ENCODE data around the gene A1BG.

Gene A1BG

GRCh38 chr19:58326501-58326913, 26.8 kb downstream of the A1BG start:
- Histone ChIP-seq H2BK5ac (ENCODE audit: low read length) (no peak overlapping the region), H2BK15ac (ENCODE audit: low read length) (no peak overlapping the region), H3K27me3 (ENCODE audit: control insufficient read depth in 3 of 3, insufficient read depth in 3 of 3, low read depth in 1 of 3, low read length in 3 of 3) (no peaks in the 10 kb centered on the region), H4K8ac (ENCODE audit: low read depth, low read length) (no peak overlapping the region), H3K27ac (replicated peaks; ENCODE audit: low read length) (no peak overlapping the region), H2BK12ac (ENCODE audit: low read length) (peak overlapping the region; percentile 91), H3K36me3 (replicated peaks in 1 of 2; ENCODE audit: control insufficient read depth in 2 of 2, insufficient read depth in 2 of 2, low read length in 2 of 2) (peaks cover 4 to 24% of the 10 kb centered on the region in 2 donors), H3K18ac (ENCODE audit: low read length) (peak overlapping the region; percentile 89), H3K9me3 (replicated peaks in 1 of 2; ENCODE audit: control insufficient read depth in 2 of 2, insufficient read depth in 1 of 2, low read depth in 1 of 2, low read length in 2 of 2) (no peaks in the 10 kb centered on the region), H2BK120ac (ENCODE audit: low read depth, low read length) (peak overlapping the region; percentile 38), H3K79me1 (ENCODE audit: low read depth, low read length) (peaks cover 7% of the 10 kb centered on the region), H3K4ac (ENCODE audit: low read length) (peak overlapping the region; percentile 61), H3K4me3 (ENCODE audit: low read length in 2 of 2) (peak overlapping the region; percentile 74 to 97), H3K4me2 (ENCODE audit: insufficient read depth, low read length, poor library complexity, severe bottlenecking) (peak overlapping the region; percentile 95), H3K14ac (ENCODE audit: low read length) (peak overlapping the region; percentile 95), H2AFZ (ENCODE audit: low read length) (peak overlapping the region; percentile 97), H4K91ac (ENCODE audit: low read depth, low read length, poor library complexity) (no peak overlapping the region), H3K4me1 (ENCODE audit: control insufficient read depth in 2 of 2, insufficient read depth in 1 of 2, low read depth in 1 of 2, low read length in 2 of 2) (peaks cover 5 to 8% of the 10 kb centered on the region in 2 donors), H3K9ac (ENCODE audit: low read depth, low read length, poor library complexity) (peak overlapping the region; percentile 100), H2AK5ac (ENCODE audit: low read depth, low read length) (peak overlapping the region; percentile 86), H3K23ac (ENCODE audit: low read depth, low read length, poor library complexity) (peak overlapping the region; percentile 70)
- DNase-seq (ENCODE audit: low spot score): no peak
- no CpG with 5 or more reads among the region's 9 CpGs for WGBS, 2 donors (ENCODE audit: extremely low coverage in 2 of 2, insufficient read length in 2 of 2, insufficient replicate concordance in 1 of 2)

GRCh38 chr19:58325311-58326022, 27.8 kb downstream of the A1BG start:
- DNase-seq (ENCODE audit: low spot score): no peak
- H4K91ac ChIP-seq (ENCODE audit: low read depth, low read length, poor library complexity): no peak overlapping the region
- no peak overlapping the region for H3K18ac ChIP-seq (ENCODE audit: low read length)
- no CpG with 5 or more reads among the region's 6 CpGs for WGBS, 2 donors (ENCODE audit: extremely low coverage in 2 of 2, insufficient read length in 2 of 2, insufficient replicate concordance in 1 of 2)
- no peaks in the 10 kb centered on the region for H3K27me3 ChIP-seq (ENCODE audit: control insufficient read depth in 3 of 3, insufficient read depth in 3 of 3, low read depth in 1 of 3, low read length in 3 of 3)
- no peak overlapping the region for H2BK120ac ChIP-seq (ENCODE audit: low read depth, low read length)
- H3K4ac ChIP-seq (ENCODE audit: low read length): no peak overlapping the region
- H4K8ac ChIP-seq (ENCODE audit: low read depth, low read length): no peak overlapping the region
- no peaks in the 10 kb centered on the region for H3K9me3 ChIP-seq (replicated peaks in 1 of 2; ENCODE audit: control insufficient read depth in 2 of 2, insufficient read depth in 1 of 2, low read depth in 1 of 2, low read length in 2 of 2)
- H3K27ac ChIP-seq (replicated peaks; ENCODE audit: low read length): no peak overlapping the region
- H3K23ac ChIP-seq (ENCODE audit: low read depth, low read length, poor library complexity): no peak overlapping the region
- H2AK5ac ChIP-seq (ENCODE audit: low read depth, low read length): no peak overlapping the region
- H2AFZ ChIP-seq (ENCODE audit: low read length): no peak overlapping the region
- H3K9ac ChIP-seq (ENCODE audit: low read depth, low read length, poor library complexity): no peak overlapping the region
- peak overlapping the region; percentile 95 for H3K4me2 ChIP-seq (ENCODE audit: insufficient read depth, low read length, poor library complexity, severe bottlenecking)
- peaks cover 4 to 25% of the 10 kb centered on the region in 2 donors for H3K36me3 ChIP-seq (replicated peaks in 1 of 2; ENCODE audit: control insufficient read depth in 2 of 2, insufficient read depth in 2 of 2, low read length in 2 of 2)
- H3K79me1 ChIP-seq (ENCODE audit: low read depth, low read length): peaks cover 7% of the 10 kb centered on the region
- peaks cover 5 to 8% of the 10 kb centered on the region in 2 donors for H3K4me1 ChIP-seq (ENCODE audit: control insufficient read depth in 2 of 2, insufficient read depth in 1 of 2, low read depth in 1 of 2, low read length in 2 of 2)
- H3K14ac ChIP-seq (ENCODE audit: low read length): no peak overlapping the region
- H2BK5ac ChIP-seq (ENCODE audit: low read length): no peak overlapping the region
- H3K4me3 ChIP-seq (ENCODE audit: low read length in 2 of 2): peak overlapping the region in 1 of 2 donors; percentile 74
- no peak overlapping the region for H2BK12ac ChIP-seq (ENCODE audit: low read length)
- no peak overlapping the region for H2BK15ac ChIP-seq (ENCODE audit: low read length)

- no peaks in the 10 kb centered on the region for H3K9me3 ChIP-seq (replicated peaks in 1 of 2; ENCODE audit: control insufficient read depth in 2 of 2, insufficient read depth in 1 of 2, low read depth in 1 of 2, low read length in 2 of 2)
- no peak overlapping the region for H3K18ac ChIP-seq (ENCODE audit: low read length)
- no peak overlapping the region for H2AK5ac ChIP-seq (ENCODE audit: low read depth, low read length)
- WGBS, 2 donors (ENCODE audit: extremely low coverage in 2 of 2, insufficient read length in 2 of 2, insufficient replicate concordance in 1 of 2): no CpG with 5 or more reads among the region's 10 CpGs
- H3K4me1 ChIP-seq (ENCODE audit: control insufficient read depth in 2 of 2, insufficient read depth in 1 of 2, low read depth in 1 of 2, low read length in 2 of 2): no peaks in the 10 kb centered on the region
- no peak overlapping the region for H2BK15ac ChIP-seq (ENCODE audit: low read length)
- H2BK120ac ChIP-seq (ENCODE audit: low read depth, low read length): no peak overlapping the region
- H2BK5ac ChIP-seq (ENCODE audit: low read length): no peak overlapping the region
- H4K91ac ChIP-seq (ENCODE audit: low read depth, low read length, poor library complexity): no peak overlapping the region
- H3K14ac ChIP-seq (ENCODE audit: low read length): no peak overlapping the region
- no peak overlapping the region for H4K8ac ChIP-seq (ENCODE audit: low read depth, low read length)
- H3K4me2 ChIP-seq (ENCODE audit: insufficient read depth, low read length, poor library complexity, severe bottlenecking): no peak overlapping the region
- no peak overlapping the region for H2AFZ ChIP-seq (ENCODE audit: low read length)
- no peak for DNase-seq (ENCODE audit: low spot score)
- no peaks in the 10 kb centered on the region for H3K27me3 ChIP-seq (ENCODE audit: control insufficient read depth in 3 of 3, insufficient read depth in 3 of 3, low read depth in 1 of 3, low read length in 3 of 3)
- no peak overlapping the region for H2BK12ac ChIP-seq (ENCODE audit: low read length)
- no peak overlapping the region for H3K4me3 ChIP-seq (ENCODE audit: low read length in 2 of 2)
- no peak overlapping the region for H3K27ac ChIP-seq (replicated peaks; ENCODE audit: low read length)
- H3K9ac ChIP-seq (ENCODE audit: low read depth, low read length, poor library complexity): peak overlapping the region; percentile 1
- H3K79me1 ChIP-seq (ENCODE audit: low read depth, low read length): peaks cover 2% of the 10 kb centered on the region
- peak overlapping the region; percentile 17 for H3K23ac ChIP-seq (ENCODE audit: low read depth, low read length, poor library complexity)
- H3K36me3 ChIP-seq (replicated peaks in 1 of 2; ENCODE audit: control insufficient read depth in 2 of 2, insufficient read depth in 2 of 2, low read length in 2 of 2): peaks cover 23 to 57% of the 10 kb centered on the region in 2 donors
- H3K4ac ChIP-seq (ENCODE audit: low read length): no peak overlapping the region
Measured at GRCh38 chr19:58319241-58319640, 34.1 kb downstream of the A1BG start.

- no peak overlapping the region for H3K23ac ChIP-seq (ENCODE audit: low read depth, low read length, poor library complexity)
- no peak overlapping the region for H2AK5ac ChIP-seq (ENCODE audit: low read depth, low read length)
- H3K27ac ChIP-seq (replicated peaks; ENCODE audit: low read length): no peak overlapping the region
- no peak overlapping the region for H4K8ac ChIP-seq (ENCODE audit: low read depth, low read length)
- H3K79me1 ChIP-seq (ENCODE audit: low read depth, low read length): peaks cover 2% of the 10 kb centered on the region
- no peak overlapping the region for H2AFZ ChIP-seq (ENCODE audit: low read length)
- no peaks in the 10 kb centered on the region for H3K9me3 ChIP-seq (replicated peaks in 1 of 2; ENCODE audit: control insufficient read depth in 2 of 2, insufficient read depth in 1 of 2, low read depth in 1 of 2, low read length in 2 of 2)
- H3K27me3 ChIP-seq (ENCODE audit: control insufficient read depth in 3 of 3, insufficient read depth in 3 of 3, low read depth in 1 of 3, low read length in 3 of 3): no peaks in the 10 kb centered on the region
- H2BK12ac ChIP-seq (ENCODE audit: low read length): no peak overlapping the region
- no peak overlapping the region for H3K14ac ChIP-seq (ENCODE audit: low read length)
- DNase-seq (ENCODE audit: low spot score): no peak
- H3K4ac ChIP-seq (ENCODE audit: low read length): no peak overlapping the region
- H3K4me2 ChIP-seq (ENCODE audit: insufficient read depth, low read length, poor library complexity, severe bottlenecking): no peak overlapping the region
- H2BK120ac ChIP-seq (ENCODE audit: low read depth, low read length): no peak overlapping the region
- H2BK5ac ChIP-seq (ENCODE audit: low read length): no peak overlapping the region
- no peak overlapping the region for H3K4me3 ChIP-seq (ENCODE audit: low read length in 2 of 2)
- no peak overlapping the region for H3K9ac ChIP-seq (ENCODE audit: low read depth, low read length, poor library complexity)
- H3K36me3 ChIP-seq (replicated peaks in 1 of 2; ENCODE audit: control insufficient read depth in 2 of 2, insufficient read depth in 2 of 2, low read length in 2 of 2): peaks cover 26 to 67% of the 10 kb centered on the region in 2 donors
- H4K91ac ChIP-seq (ENCODE audit: low read depth, low read length, poor library complexity): no peak overlapping the region
- H2BK15ac ChIP-seq (ENCODE audit: low read length): no peak overlapping the region
- no peaks in the 10 kb centered on the region for H3K4me1 ChIP-seq (ENCODE audit: control insufficient read depth in 2 of 2, insufficient read depth in 1 of 2, low read depth in 1 of 2, low read length in 2 of 2)
- no CpG with 5 or more reads among the region's 4 CpGs for WGBS, 2 donors (ENCODE audit: extremely low coverage in 2 of 2, insufficient read length in 2 of 2, insufficient replicate concordance in 1 of 2)
- no peak overlapping the region for H3K18ac ChIP-seq (ENCODE audit: low read length)
Measured at GRCh38 chr19:58318297-58318696, 35.0 kb downstream of the A1BG start.
